Naive B cell (primary cell): Measurements from ENCODE around the gene MSI2. TPM values are rescaled to one million over a fixed set of nuclear protein-coding genes. Genes with fewer than 3 reads are reported as not detected.

Experiments
- ATAC-seq, 2 donors: fragments of 150-1000 bp; cut with Tn5 transposase; 2 replicates each; pipeline ENCODE4 v1.10.0; 2021; ENCODE audit warnings: low read depth in 2 of 2, mild to moderate bottlenecking in 2 of 2, moderate library complexity in 2 of 2
- DNase-seq: peaks from one replicate; pipeline ENCODE4 v3.0.0; 2022
- H3K27ac Mint-ChIP-seq, 6 donors: one replicate each; pipeline ENCODE4 v1.8.0; 2020 to 2022; ENCODE audit warnings: mild to moderate bottlenecking in 6 of 6, mixed read lengths in 6 of 6, moderate library complexity in 5 of 6, inconsistent platforms in 2 of 6
- H3K27me3 Mint-ChIP-seq, 3 donors: one replicate each; pipeline ENCODE4 v1.8.0; 2021 to 2022; ENCODE audit warnings: mixed read lengths in 3 of 3, mild to moderate bottlenecking in 1 of 3
- H3K36me3 Mint-ChIP-seq, 2 donors: one replicate each; pipeline ENCODE4 v1.8.0; 2020 to 2022; ENCODE audit warnings: mixed read lengths in 2 of 2, inconsistent platforms in 1 of 2, mild to moderate bottlenecking in 1 of 2
- H3K4me1 Mint-ChIP-seq, 3 donors: one replicate each; pipeline ENCODE4 v1.8.0; 2020 to 2022; ENCODE audit warnings: mixed read lengths in 3 of 3, inconsistent platforms in 1 of 3, mild to moderate bottlenecking in 1 of 3, moderate library complexity in 1 of 3
- H3K4me3 Mint-ChIP-seq, 8 donors: one replicate each; pipeline ENCODE4 v1.8.0; 2020 to 2022; ENCODE audit warnings: mild to moderate bottlenecking in 8 of 8, mixed read lengths in 8 of 8, moderate library complexity in 8 of 8, inconsistent platforms in 2 of 8
- H3K9me3 Mint-ChIP-seq, 7 donors: one replicate each; pipeline ENCODE4 v1.8.0; 2020 to 2022; ENCODE audit warnings: mixed read lengths in 7 of 7, mild to moderate bottlenecking in 5 of 7, inconsistent platforms in 2 of 7, moderate library complexity in 1 of 7
- polyA plus RNA-seq, 6 donors: library from polyadenylated mRNA; unstranded; fragments of 300-500 nt; fragmentation: Illumina TruSeq; gene quantifications; one replicate each; pipeline ENCODE4 v1.2.3, GENCODE V29; 2021; ENCODE audit warnings: low read depth in 6 of 6

Gene MSI2
- polyA plus RNA-seq, 6 donors from 2014 or later = 4.0 to 11.3 (median 6.8) TPM

- peak overlapping the region; percentile 0 to 93 (median 63) for H3K27ac Mint-ChIP-seq
- DNase-seq = no peak
- peak; percentile 32 to 45 for ATAC-seq
- no peaks in the 10 kb centered on the region for H3K9me3 Mint-ChIP-seq
- H3K4me1 Mint-ChIP-seq = peaks cover 48 to 72% (median 49%) of the 10 kb centered on the region in 3 donors
- H3K4me3 Mint-ChIP-seq = peak overlapping the region; percentile 66 to 89 (median 79)
- no peaks in the 10 kb centered on the region for H3K27me3 Mint-ChIP-seq
- H3K36me3 Mint-ChIP-seq = peaks cover 0 to 6% of the 10 kb centered on the region in 2 donors
Observed at GRCh38 chr17:57356719-57357391, 100.5 kb downstream of the MSI2 start.

DNA sequence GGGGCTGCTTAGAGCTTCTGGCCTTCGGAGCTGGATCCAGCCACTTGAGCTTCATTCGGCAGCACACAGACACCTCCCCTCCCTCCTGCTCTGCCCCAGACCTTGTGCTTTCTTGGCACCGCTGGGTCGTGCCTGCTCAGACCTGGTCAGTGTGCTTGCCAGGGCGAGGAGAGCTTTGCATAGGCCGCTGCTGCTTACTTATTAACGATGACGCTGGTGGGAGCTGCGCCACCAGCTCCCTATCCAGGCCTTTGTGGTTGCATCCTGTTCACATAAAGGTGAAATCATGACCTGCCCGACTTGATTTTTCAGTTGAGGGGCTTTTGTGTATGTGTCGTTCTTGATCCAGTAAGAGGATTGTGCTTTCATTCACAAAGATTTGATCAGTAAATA is 101.1 kb downstream of the MSI2 start:
- DNase-seq (no peak), ATAC-seq (peak; percentile 24 to 25)
- peak overlapping the region; percentile 66 to 89 (median 79) for H3K4me3 Mint-ChIP-seq
- H3K27me3 Mint-ChIP-seq = no peaks in the 10 kb centered on the region
- no peaks in the 10 kb centered on the region for H3K9me3 Mint-ChIP-seq
- H3K27ac Mint-ChIP-seq = peak overlapping the region in 5 of 6 donors; percentile 49 to 93 (median 70)
- peaks cover 0 to 1% of the 10 kb centered on the region in 2 donors for H3K36me3 Mint-ChIP-seq
- H3K4me1 Mint-ChIP-seq = peaks cover 47 to 69% (median 48%) of the 10 kb centered on the region in 3 donors

DNA sequence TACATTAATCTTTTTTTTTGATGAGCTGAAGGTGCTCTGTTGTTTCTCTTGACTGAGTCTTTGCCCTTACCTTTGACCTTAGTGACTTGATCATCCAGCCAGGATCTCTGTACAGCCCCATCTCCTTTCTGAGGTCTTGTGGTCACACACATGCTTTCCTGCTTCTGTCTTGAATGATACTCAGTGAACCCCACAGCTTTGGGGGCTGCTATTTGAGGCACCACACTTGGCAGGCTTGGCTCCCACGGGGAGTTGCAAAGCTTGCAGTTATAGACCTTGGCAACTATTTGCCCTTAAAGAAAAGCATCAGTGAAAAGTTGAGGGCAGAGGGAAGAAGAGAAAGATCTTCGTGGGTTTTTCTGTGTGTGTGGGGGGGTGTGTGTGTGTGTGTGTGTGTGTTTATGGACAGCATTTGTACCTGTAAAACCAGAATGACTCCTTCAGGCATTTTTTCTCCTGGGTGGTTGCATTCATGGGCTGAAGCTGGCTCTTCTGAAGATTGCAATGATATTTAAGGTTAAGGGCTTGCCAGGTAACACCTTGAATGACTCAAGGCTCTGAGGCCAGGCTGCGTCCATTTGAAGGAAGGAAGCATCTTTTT is 101.6 kb downstream of the MSI2 start:
- ATAC-seq (peak; percentile 56 to 60), DNase-seq (no peak)
- Mint-ChIP-seq H3K4me1 (peaks cover 47 to 66% (median 51%) of the 10 kb centered on the region in 3 donors), H3K27ac (peak overlapping the region in 5 of 6 donors; percentile 56 to 93 (median 70)), H3K36me3 (no peaks in the 10 kb centered on the region), H3K27me3 (no peaks in the 10 kb centered on the region), H3K9me3 (no peaks in the 10 kb centered on the region), H3K4me3 (peak overlapping the region; percentile 66 to 89 (median 79))

DNA sequence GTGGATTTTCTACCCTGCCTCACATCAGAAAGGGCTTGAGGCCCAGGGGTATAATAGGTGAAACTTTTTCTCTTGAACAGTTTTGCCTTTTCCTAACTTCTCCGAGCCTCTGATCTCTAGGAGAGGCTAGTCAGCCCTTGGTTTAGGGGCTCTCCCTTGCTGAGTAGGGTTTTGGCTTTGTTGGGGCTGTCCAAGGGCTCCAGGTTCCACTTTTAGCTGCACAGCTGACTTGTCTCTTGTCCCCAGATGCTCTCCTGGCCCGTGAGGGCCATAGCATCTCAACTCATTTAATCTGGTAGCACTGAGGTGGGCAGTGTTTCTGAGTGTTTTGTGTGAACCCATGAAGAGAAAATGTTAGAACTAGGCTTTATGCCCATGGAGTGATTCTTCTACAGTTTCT is 103.9 kb downstream of the MSI2 start:
- Mint-ChIP-seq H3K9me3 (no peaks in the 10 kb centered on the region), H3K4me1 (peaks cover 40 to 51% (median 48%) of the 10 kb centered on the region in 3 donors), H3K27me3 (no peaks in the 10 kb centered on the region), H3K4me3 (no peak overlapping the region), H3K27ac (peak overlapping the region in 2 of 6 donors; percentile 15 to 56), H3K36me3 (no peaks in the 10 kb centered on the region)
- no peak for ATAC-seq
- no peak for DNase-seq

DNA sequence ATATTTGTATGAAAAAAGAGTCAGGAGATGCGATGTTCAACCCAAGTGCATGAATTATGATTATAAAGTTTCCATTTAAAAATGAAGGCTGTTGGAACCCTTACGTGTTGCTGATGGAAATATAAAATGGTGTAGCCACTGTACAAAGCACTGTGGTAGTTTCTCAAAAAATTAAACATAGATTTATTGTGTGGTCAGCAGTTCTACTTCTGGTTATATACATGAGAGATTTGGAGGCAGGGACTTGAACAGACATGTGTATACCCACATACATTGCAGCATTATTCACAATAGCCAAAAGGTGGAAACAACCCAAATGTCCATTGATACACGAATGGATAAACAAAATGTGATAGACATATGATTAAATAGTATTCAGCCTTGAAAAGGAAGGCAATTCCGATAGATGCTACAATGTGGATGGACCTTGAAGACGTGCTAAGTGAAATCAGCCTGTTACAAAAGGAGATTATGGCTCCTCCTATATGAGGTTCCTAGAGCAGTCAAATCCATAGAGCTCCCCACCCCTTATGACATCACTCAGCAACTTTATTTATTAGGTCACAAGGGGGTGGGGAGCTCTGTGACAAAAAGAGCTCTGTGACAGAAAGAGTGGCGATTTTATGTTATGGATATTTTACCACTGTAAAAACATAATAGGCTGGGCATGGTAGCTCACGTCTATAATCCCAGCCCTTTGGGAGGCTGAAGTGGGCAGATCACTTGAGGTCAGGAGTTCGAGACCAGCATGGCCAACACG is 106.7 kb downstream of the MSI2 start:
- H3K27ac Mint-ChIP-seq = peak overlapping the region in 1 of 6 donors; percentile 33
- no peak for DNase-seq
- no peaks in the 10 kb centered on the region for H3K36me3 Mint-ChIP-seq
- no peaks in the 10 kb centered on the region for H3K9me3 Mint-ChIP-seq
- H3K4me3 Mint-ChIP-seq = no peak overlapping the region
- peaks cover 38 to 47% (median 47%) of the 10 kb centered on the region in 3 donors for H3K4me1 Mint-ChIP-seq
- no peaks in the 10 kb centered on the region for H3K27me3 Mint-ChIP-seq
- no peak for ATAC-seq

DNA sequence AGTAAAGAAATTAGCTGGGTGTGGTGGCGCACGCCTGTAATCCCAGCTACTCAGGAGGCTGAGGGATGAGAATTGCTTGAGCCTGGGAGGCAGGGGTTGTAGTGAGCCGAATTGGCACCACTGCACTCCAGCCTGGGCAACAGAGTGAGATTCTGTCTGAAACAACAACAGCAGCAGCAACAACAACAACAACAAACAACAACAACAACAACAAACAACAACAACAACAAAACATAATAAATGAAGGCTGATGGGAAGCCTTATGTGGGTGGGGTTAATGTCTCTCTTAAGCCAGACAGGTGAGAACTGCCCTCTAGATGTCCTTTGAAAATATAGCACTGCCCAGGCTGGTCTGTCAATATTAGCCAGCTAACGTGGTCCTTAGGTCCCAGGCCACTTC is 107.3 kb downstream of the MSI2 start:
- H3K36me3 Mint-ChIP-seq = no peaks in the 10 kb centered on the region

DNA sequence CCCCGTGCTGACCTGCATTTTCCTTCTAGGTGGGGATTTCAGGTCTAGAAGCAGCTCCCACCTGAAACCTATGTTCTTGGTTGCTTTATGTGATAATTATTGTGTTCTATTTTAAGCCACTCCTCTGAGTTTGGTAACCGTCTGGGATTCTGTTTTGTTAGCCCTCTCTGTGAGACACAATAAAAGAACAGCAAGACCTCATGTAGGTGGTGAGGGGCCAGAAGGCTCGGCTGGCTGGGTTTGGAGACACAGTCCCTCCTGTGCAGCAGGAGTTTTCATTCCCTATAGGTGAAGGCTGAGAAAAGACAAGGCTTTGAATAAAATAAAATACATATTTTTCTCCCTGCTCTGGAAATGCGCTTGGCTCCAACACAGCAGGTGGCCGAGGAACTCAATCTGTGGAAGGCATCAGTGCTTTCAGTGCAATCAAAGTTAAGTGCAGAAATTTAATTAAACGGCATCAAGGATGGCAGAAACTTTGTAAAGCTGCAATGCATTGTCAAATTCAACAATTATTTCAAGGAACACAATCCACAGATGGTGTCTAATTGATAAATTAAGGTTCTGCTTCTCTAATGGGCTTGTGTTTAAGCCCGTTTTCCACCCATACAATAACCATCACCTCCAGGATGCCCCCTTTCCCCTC is 107.8 kb downstream of the MSI2 start:
- ATAC-seq (no peak), DNase-seq (no peak)
- H3K4me3 Mint-ChIP-seq = peak overlapping the region in 1 of 8 donors; percentile 16
- no peaks in the 10 kb centered on the region for H3K9me3 Mint-ChIP-seq
- H3K4me1 Mint-ChIP-seq = peaks cover 36 to 49% (median 47%) of the 10 kb centered on the region in 3 donors
- H3K27me3 Mint-ChIP-seq = no peaks in the 10 kb centered on the region
- H3K36me3 Mint-ChIP-seq = no peaks in the 10 kb centered on the region
- peak overlapping the region in 2 of 6 donors; percentile 25 to 37 for H3K27ac Mint-ChIP-seq

More for the DNA sequence above, 107.3 kb downstream of the MSI2 start:
- ATAC-seq (no peak), DNase-seq (no peak)
- Mint-ChIP-seq H3K27ac (peak overlapping the region in 1 of 6 donors; percentile 37), H3K4me1 (peaks cover 34 to 47% (median 47%) of the 10 kb centered on the region in 3 donors), H3K4me3 (no peak overlapping the region), H3K9me3 (no peaks in the 10 kb centered on the region), H3K27me3 (no peaks in the 10 kb centered on the region)

- Mint-ChIP-seq H3K4me1 (peaks cover 43 to 49% (median 47%) of the 10 kb centered on the region in 3 donors), H3K4me3 (peak overlapping the region in 1 of 8 donors; percentile 7), H3K27ac (peak overlapping the region in 3 of 6 donors; percentile 6 to 63 (median 26)), H3K27me3 (no peaks in the 10 kb centered on the region), H3K36me3 (no peaks in the 10 kb centered on the region), H3K9me3 (no peaks in the 10 kb centered on the region)
- ATAC-seq (no peak), DNase-seq (no peak)
Observed at GRCh38 chr17:57365420-57365819, 109.1 kb downstream of the MSI2 start.

GRCh38 chr17:57366177-57366557 is 109.8 kb downstream of the MSI2 start:
- peak overlapping the region in 3 of 8 donors; percentile 18 to 74 (median 58) for H3K4me3 Mint-ChIP-seq
- H3K4me1 Mint-ChIP-seq = peaks cover 43 to 49% (median 47%) of the 10 kb centered on the region in 3 donors
- ATAC-seq (no peak), DNase-seq (no peak)
- H3K36me3 Mint-ChIP-seq = no peaks in the 10 kb centered on the region
- no peaks in the 10 kb centered on the region for H3K27me3 Mint-ChIP-seq
- peak overlapping the region in 1 of 6 donors; percentile 81 for H3K27ac Mint-ChIP-seq
- H3K9me3 Mint-ChIP-seq = no peaks in the 10 kb centered on the region

DNA sequence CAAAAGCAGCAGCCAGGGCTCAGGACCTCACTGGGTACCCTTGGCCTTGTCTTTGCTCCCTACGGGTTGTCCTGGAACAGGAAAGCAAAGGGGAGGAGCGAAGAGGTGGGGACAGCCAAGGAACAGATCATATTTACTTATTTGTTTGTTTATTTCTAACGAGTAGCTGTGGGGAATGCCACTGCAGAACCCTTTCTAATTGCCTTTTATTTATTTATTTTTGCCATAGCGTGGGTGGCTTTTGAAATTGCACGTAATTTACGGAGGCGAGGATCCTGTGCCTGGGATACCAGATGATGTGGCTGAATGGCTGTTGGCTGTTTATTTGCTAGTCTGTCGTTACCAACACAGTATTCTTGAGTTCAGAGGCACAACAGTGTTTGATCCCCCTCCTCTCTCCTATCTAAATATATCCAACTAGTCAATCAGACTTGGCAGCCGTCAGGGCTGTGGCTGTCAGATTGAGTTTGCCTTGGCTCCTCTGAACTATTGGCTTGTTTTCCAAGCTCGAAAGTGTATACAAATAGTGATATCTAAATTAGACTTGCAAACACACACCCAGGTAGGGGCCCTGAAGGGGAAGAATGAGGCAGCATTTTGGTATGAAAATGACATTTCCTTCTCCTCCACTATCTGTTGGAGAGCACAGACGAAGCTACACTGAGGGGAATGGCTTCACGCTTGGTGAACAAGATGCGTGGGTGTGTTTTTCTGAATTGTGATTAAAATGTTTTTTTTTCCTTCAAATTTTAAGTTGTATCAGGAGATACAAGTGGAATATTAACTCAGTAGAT is 110.4 kb downstream of the MSI2 start:
- H3K4me3 Mint-ChIP-seq = peak overlapping the region in 3 of 8 donors; percentile 29 to 74 (median 58)
- H3K27ac Mint-ChIP-seq = peak overlapping the region in 3 of 6 donors; percentile 28 to 81 (median 52)
- no peaks in the 10 kb centered on the region for H3K27me3 Mint-ChIP-seq
- H3K9me3 Mint-ChIP-seq = no peaks in the 10 kb centered on the region
- H3K36me3 Mint-ChIP-seq = no peaks in the 10 kb centered on the region
- no peak for DNase-seq
- peaks cover 43 to 49% (median 47%) of the 10 kb centered on the region in 3 donors for H3K4me1 Mint-ChIP-seq
- ATAC-seq = peak in 1 of 2 donors; percentile 52

DNA sequence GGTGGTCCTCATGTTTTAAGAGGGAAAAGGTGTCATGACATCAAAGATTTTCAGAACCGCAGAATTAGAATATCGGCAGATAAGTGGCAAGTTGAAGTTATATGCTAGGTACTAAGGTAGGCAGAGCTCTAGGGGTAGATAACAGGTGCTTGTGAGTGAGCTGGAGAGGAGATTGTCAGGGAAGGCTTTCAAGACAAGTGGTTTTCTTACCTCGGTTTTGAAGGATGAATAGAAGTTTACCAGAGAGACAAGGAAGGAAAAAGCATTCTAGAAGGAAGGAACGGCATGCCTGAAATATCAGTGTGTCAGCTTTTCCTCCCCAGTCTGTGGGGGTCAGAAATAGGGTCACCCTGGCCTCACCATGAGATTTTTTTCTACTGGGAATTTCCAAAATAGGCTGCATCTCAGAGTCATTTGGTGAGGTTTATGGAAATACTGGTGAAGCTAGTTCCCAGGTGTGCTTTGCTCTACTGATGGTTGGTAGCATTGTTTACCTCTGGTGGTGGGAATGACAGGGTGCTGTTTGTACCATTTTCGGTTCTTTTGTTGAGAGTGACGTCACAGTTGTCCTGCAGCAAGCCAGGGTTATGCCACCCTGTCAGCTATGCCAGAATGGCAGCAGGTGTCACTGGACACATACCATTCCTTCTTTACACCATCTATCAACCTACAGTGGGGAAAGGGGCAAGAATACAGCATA is 112.5 kb downstream of the MSI2 start:
- H3K36me3 Mint-ChIP-seq = peaks cover 0 to 8% of the 10 kb centered on the region in 2 donors
- H3K4me3 Mint-ChIP-seq = no peak overlapping the region
- no peaks in the 10 kb centered on the region for H3K27me3 Mint-ChIP-seq
- DNase-seq = no peak
- ATAC-seq = no peak
- H3K9me3 Mint-ChIP-seq = peaks cover 0 to 10% (median 1%) of the 10 kb centered on the region in 7 donors
- H3K27ac Mint-ChIP-seq = peak overlapping the region in 3 of 6 donors; percentile 74 to 92 (median 79)
- H3K4me1 Mint-ChIP-seq = peaks cover 38 to 47% (median 45%) of the 10 kb centered on the region in 3 donors

- Mint-ChIP-seq H3K4me1 (peaks cover 38 to 47% (median 38%) of the 10 kb centered on the region in 3 donors), H3K27me3 (no peaks in the 10 kb centered on the region), H3K27ac (peak overlapping the region in 1 of 6 donors; percentile 61), H3K36me3 (peaks cover 0 to 8% of the 10 kb centered on the region in 2 donors), H3K4me3 (no peak overlapping the region), H3K9me3 (peaks cover 0 to 13% (median 3%) of the 10 kb centered on the region in 7 donors)
- no peak for DNase-seq
- no peak for ATAC-seq
Observed at GRCh38 chr17:57369509-57369945, 113.2 kb downstream of the MSI2 start.
